Liver (tissue), 9 donors: ENCODE data around the gene RNF126. TPM values are rescaled to one million over a fixed set of nuclear protein-coding genes. Genes with fewer than 3 reads are reported as not detected.

Experiments used
- DNase-seq: peaks from one replicate; pipeline ENCODE4 v3.0.0-alpha.2; 2017; ENCODE audit warnings: low spot score
- H3K27ac ChIP-seq, 2 donors: one replicate each; pipeline ENCODE4 v1.7.0; 2013; ENCODE audit warnings: inconsistent platforms in 2 of 2, low read length in 2 of 2, control low read depth in 1 of 2, low read depth in 1 of 2, mild to moderate bottlenecking in 1 of 2
- H3K27me3 ChIP-seq, 4 donors: one replicate each; pipeline versions ENCODE4 v1.6.1 to v1.7.0; 2013; ENCODE audit warnings: low read length in 3 of 4, inconsistent platforms in 1 of 4, mild to moderate bottlenecking in 1 of 4, moderate library complexity in 1 of 4; ENCODE audit not compliant: control insufficient read depth in 4 of 4, insufficient read depth in 4 of 4
- H3K36me3 ChIP-seq, 4 donors: one replicate each; pipeline versions ENCODE4 v1.6.1 to v1.7.0; 2013; ENCODE audit warnings: low read length in 3 of 4, mild to moderate bottlenecking in 3 of 4, low read depth in 1 of 4, moderate library complexity in 1 of 4; ENCODE audit not compliant: control insufficient read depth in 4 of 4, insufficient read depth in 3 of 4
- H3K4me1 ChIP-seq, 4 donors: one replicate each; pipeline versions ENCODE4 v1.6.1 to v1.7.0; 2013; ENCODE audit warnings: low read length in 3 of 4, mild to moderate bottlenecking in 3 of 4, moderate library complexity in 1 of 4; ENCODE audit not compliant: control insufficient read depth in 4 of 4, insufficient read depth in 4 of 4
- H3K4me3 ChIP-seq, 3 donors: one replicate each; pipeline versions ENCODE4 v1.6.1 to v1.7.0; 2013; ENCODE audit warnings: low read length in 3 of 3, control low read depth in 1 of 3, low read depth in 1 of 3, mild to moderate bottlenecking in 1 of 3
- H3K9ac ChIP-seq, 2 donors: one replicate each; pipeline ENCODE4 v1.7.0; 2013; ENCODE audit warnings: low read length in 2 of 2, mild to moderate bottlenecking in 2 of 2, moderate library complexity in 2 of 2, control low read depth in 1 of 2, low read depth in 1 of 2
- H3K9me3 ChIP-seq, 4 donors: one replicate each; pipeline versions ENCODE4 v1.6.1 to v1.7.0; 2013; ENCODE audit warnings: low read length in 3 of 4; ENCODE audit not compliant: control insufficient read depth in 4 of 4
- EGR1 ChIP-seq, 2 donors: IDR thresholded peaks; 2 replicates each; pipeline ENCODE4 v1.6.1; 2016 to 2018; ENCODE audit warnings: antibody characterized with exemption in 2 of 2, low read depth in 2 of 2
- FOXA1 ChIP-seq: IDR thresholded peaks from 2 replicates; pipeline ENCODE4 v1.6.1; 2016; ENCODE audit warnings: antibody characterized with exemption
- FOXA2 ChIP-seq: IDR thresholded peaks from 2 replicates; pipeline ENCODE4 v1.6.1; 2016; ENCODE audit warnings: antibody characterized with exemption
- GABPA ChIP-seq, 2 donors: IDR thresholded peaks in 1 of 2; conservative IDR thresholded peaks in 1 of 2; 2 replicates each; pipeline ENCODE4 v1.6.1; 2016; ENCODE audit warnings: antibody characterized with exemption in 2 of 2, mild to moderate bottlenecking in 1 of 2, moderate library complexity in 1 of 2
- HNF4A ChIP-seq, 2 donors: conservative IDR thresholded peaks; 2 replicates each; pipeline ENCODE4 v1.6.1; 2016; ENCODE audit warnings: antibody characterized with exemption in 2 of 2, mild to moderate bottlenecking in 2 of 2
- HNF4G ChIP-seq: IDR thresholded peaks from 2 replicates; pipeline ENCODE4 v1.6.1; 2016; ENCODE audit warnings: antibody characterized with exemption
- JUND ChIP-seq, 2 donors: IDR thresholded peaks; 2 replicates each; pipeline ENCODE4 v1.6.1; 2016; ENCODE audit warnings: antibody characterized with exemption in 2 of 2
- NR2F2 ChIP-seq: IDR thresholded peaks from 2 replicates; pipeline ENCODE4 v1.6.1; 2016; ENCODE audit warnings: antibody characterized with exemption
- RAD21 ChIP-seq, 2 donors: IDR thresholded peaks; 2 replicates each; pipeline ENCODE4 v1.6.1; 2016; ENCODE audit warnings: antibody characterized with exemption in 2 of 2, mild to moderate bottlenecking in 2 of 2
- RXRA ChIP-seq, 2 donors: IDR thresholded peaks; 2 replicates each; pipeline ENCODE4 v1.6.1; 2017 to 2018; ENCODE audit warnings: antibody characterized with exemption in 2 of 2, mild to moderate bottlenecking in 1 of 2
- SP1 ChIP-seq: IDR thresholded peaks from 2 replicates; pipeline ENCODE4 v1.6.1; 2018; ENCODE audit warnings: antibody characterized with exemption, mild to moderate bottlenecking
- TAF1 ChIP-seq: conservative IDR thresholded peaks from 2 replicates; pipeline ENCODE4 v1.6.1; 2016; ENCODE audit warnings: antibody characterized with exemption, mild to moderate bottlenecking
- YY1 ChIP-seq: IDR thresholded peaks from 2 replicates; pipeline ENCODE4 v1.6.1; 2016; ENCODE audit warnings: antibody characterized with exemption, mild to moderate bottlenecking
- WGBS: extraction: QIAGEN DNeasy Blood & Tissue Kit; methylation state at CpG from one replicate; pipeline ENCODE4 v1.1.7; 2013; 5-methylcytosine and 5-hydroxymethylcytosine counted together
- polyA plus RNA-seq, 2 donors: library from polyadenylated mRNA; stranded (reverse) in 1 of 2; unstranded in 1 of 2; fragments of 200-250 nt in 1 of 2; fragments of >200 nt in 1 of 2; fragmentation: Nextera tagmentation in 1 of 2; extraction: Ambion mirVana in 1 of 2; gene quantifications; one replicate each; pipeline versions ENCODE4 v1.2.1 to v1.2.3, GENCODE V29; 2013 to 2015
- total RNA-seq, 2 donors: library from RNA; depleted of rRNA; stranded (reverse); fragments of >200 nt; gene quantifications; one replicate each; pipeline ENCODE4 v1.2.3, GENCODE V29; 2014
- TF ChIP-seq, protein P1 (sequence below): IDR thresholded peaks from 2 replicates; pipeline ENCODE4 v1.6.1; 2016; ENCODE audit warnings: antibody characterized with exemption
- TF ChIP-seq, protein P2 (sequence below): IDR thresholded peaks from 2 replicates; pipeline ENCODE4 v1.6.1; 2016; ENCODE audit warnings: antibody characterized with exemption
- TF ChIP-seq, protein P3 (sequence below): IDR thresholded peaks from 2 replicates; pipeline ENCODE4 v1.6.1; 2016; ENCODE audit warnings: antibody characterized with exemption
- TF ChIP-seq, protein P4 (sequence below): IDR thresholded peaks from 2 replicates; pipeline ENCODE4 v1.6.1; 2016; ENCODE audit warnings: antibody characterized with exemption, mild to moderate bottlenecking
- donor health status: healthy.
- donor health status: healthy.
- donor health status: healthy.
- donor health status: healthy.
- donor health status: healthy.

The RNF126 gene
- total and polyA plus RNA-seq, 4 donors: 16.7 to 32.7 (median 24.1) TPM

DNA sequence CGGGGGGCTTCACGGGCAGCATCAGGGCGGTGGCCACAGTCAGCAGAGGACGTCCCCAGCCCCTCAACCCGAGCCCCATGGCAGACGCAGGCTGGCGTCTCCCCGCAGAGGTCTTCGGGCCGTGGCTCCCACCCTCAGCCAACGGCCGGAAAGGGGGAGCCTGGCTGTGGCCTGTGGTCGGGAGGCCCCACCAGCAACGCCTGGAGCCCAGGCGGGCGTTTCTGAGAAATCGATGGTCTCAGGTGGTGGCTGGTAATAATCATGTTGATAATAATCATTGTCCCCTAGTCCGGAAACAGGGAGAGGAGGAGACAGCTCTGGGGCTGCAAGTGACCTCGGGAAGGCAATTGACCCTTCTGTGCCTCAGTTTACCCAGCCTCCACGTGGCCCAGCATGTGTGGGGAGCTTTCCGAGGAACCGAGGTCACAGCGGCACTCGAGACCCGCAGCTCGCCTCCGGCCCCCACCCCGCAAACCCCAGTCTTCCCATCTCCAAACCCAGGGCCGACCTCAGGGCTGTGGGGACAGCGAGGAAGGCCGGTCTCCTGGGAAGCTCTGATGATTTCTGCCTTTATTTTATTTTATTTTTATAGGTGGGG, 32.4 kb upstream of the RNF126 start, which contains the start of gene PRSS57:
PRSS57 (minus strand) TSS at position 101 of the 598 bp plus-strand sequence; CDS start at position 79, 22 bp downstream.
- Histone ChIP-seq H3K9ac (no peak within 1 kb of the TSS), H3K27ac (no peak within 1 kb of the TSS), H3K4me1 (no peaks in the 10 kb centered on the region), H3K36me3 (no peaks in the 10 kb centered on the region), H3K4me3 (no peak within 1 kb of the TSS), H3K27me3 (no peaks in the 10 kb centered on the region), H3K9me3 (no peaks in the 10 kb centered on the region)
- DNase-seq: no peak
- 64% methylated on average over 31 of the region's 31 CpGs for WGBS
- TF ChIP-seq EGR1 (IDR thresholded peaks at IDR 0.05; ENCODE audit: low read depth in 2 of 2): no peak
- TF ChIP-seq, protein P1, sequence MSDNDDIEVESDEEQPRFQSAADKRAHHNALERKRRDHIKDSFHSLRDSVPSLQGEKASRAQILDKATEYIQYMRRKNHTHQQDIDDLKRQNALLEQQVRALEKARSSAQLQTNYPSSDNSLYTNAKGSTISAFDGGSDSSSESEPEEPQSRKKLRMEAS: no peak
- TF ChIP-seq RAD21 (IDR thresholded peaks at IDR 0.05): no peak
- no peak for TF ChIP-seq JUND (IDR thresholded peaks at IDR 0.05)
- TF ChIP-seq RXRA (IDR thresholded peaks at IDR 0.05): no peak
- no peak for TF ChIP-seq FOXA2
- TF ChIP-seq, protein P2, sequence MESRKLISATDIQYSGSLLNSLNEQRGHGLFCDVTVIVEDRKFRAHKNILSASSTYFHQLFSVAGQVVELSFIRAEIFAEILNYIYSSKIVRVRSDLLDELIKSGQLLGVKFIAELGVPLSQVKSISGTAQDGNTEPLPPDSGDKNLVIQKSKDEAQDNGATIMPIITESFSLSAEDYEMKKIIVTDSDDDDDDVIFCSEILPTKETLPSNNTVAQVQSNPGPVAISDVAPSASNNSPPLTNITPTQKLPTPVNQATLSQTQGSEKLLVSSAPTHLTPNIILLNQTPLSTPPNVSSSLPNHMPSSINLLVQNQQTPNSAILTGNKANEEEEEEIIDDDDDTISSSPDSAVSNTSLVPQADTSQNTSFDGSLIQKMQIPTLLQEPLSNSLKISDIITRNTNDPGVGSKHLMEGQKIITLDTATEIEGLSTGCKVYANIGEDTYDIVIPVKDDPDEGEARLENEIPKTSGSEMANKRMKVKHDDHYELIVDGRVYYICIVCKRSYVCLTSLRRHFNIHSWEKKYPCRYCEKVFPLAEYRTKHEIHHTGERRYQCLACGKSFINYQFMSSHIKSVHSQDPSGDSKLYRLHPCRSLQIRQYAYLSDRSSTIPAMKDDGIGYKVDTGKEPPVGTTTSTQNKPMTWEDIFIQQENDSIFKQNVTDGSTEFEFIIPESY: no peak
- no peak for TF ChIP-seq GABPA (IDR thresholded peaks at IDR 0.05 in 1 of 2, conservative IDR thresholded peaks at IDR 0.05 in 1 of 2)
- TF ChIP-seq HNF4G: no peak
- no peak for TF ChIP-seq FOXA1
- TF ChIP-seq SP1: no peak
- no peak for TF ChIP-seq HNF4A (conservative IDR thresholded peaks at IDR 0.05)
- TF ChIP-seq TAF1: no peak
- no peak for TF ChIP-seq NR2F2

DNA sequence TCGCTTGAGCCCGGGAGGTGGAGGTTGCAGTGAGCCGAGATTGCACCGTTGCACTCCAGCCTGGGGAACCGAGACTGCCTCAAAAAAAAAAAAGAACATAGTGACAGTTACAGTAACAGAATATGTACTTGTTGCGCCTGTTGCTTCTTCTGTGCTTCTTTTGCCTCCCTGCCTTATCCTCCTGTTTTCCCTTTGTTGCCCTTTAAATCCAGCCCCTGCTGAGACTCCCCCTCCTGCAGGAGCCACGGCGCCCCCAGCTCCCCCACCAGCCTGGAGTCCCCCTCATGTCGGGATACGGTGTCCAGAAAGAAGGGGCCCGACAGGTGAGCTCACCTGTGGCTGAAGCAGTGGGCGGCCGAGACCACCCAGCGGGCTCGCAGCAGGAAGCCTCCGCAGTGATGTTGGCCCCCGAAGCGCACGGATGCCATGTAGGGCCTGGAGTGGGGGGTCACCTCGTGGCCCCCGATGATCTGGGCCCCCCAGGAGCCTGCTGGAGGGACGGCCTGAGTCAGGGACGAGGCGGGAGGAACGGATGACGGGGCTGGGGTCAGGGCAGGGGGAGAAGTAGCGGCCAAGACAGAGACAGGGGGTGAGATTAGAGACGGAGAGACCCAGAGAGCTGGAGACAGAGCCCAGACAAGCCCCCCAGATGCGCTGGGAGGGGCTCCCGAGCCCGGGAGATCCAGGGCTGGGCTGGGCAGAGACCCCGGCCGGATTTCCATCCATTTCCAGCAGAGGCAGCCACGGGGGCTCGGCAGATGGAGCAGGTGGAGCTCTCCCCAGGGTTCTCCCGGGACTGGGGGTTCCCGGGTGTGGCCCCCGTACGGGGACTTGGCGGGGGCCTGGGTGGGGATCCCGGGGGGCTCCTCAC, 31.7 kb upstream of the RNF126 start:
- no peak for TF ChIP-seq YY1
- TF ChIP-seq RAD21 (IDR thresholded peaks at IDR 0.05): no peak
- TF ChIP-seq HNF4A (conservative IDR thresholded peaks at IDR 0.05): no peak
- TF ChIP-seq, protein P3, sequence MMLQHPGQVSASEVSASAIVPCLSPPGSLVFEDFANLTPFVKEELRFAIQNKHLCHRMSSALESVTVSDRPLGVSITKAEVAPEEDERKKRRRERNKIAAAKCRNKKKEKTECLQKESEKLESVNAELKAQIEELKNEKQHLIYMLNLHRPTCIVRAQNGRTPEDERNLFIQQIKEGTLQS: no peak
- TF ChIP-seq, protein P1: no peak
- TF ChIP-seq, protein P4, sequence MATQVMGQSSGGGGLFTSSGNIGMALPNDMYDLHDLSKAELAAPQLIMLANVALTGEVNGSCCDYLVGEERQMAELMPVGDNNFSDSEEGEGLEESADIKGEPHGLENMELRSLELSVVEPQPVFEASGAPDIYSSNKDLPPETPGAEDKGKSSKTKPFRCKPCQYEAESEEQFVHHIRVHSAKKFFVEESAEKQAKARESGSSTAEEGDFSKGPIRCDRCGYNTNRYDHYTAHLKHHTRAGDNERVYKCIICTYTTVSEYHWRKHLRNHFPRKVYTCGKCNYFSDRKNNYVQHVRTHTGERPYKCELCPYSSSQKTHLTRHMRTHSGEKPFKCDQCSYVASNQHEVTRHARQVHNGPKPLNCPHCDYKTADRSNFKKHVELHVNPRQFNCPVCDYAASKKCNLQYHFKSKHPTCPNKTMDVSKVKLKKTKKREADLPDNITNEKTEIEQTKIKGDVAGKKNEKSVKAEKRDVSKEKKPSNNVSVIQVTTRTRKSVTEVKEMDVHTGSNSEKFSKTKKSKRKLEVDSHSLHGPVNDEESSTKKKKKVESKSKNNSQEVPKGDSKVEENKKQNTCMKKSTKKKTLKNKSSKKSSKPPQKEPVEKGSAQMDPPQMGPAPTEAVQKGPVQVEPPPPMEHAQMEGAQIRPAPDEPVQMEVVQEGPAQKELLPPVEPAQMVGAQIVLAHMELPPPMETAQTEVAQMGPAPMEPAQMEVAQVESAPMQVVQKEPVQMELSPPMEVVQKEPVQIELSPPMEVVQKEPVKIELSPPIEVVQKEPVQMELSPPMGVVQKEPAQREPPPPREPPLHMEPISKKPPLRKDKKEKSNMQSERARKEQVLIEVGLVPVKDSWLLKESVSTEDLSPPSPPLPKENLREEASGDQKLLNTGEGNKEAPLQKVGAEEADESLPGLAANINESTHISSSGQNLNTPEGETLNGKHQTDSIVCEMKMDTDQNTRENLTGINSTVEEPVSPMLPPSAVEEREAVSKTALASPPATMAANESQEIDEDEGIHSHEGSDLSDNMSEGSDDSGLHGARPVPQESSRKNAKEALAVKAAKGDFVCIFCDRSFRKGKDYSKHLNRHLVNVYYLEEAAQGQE: no peak
- no peak overlapping the region for H3K4me3 ChIP-seq
- H3K36me3 ChIP-seq: no peaks in the 10 kb centered on the region
- no peaks in the 10 kb centered on the region for H3K9me3 ChIP-seq
- no peaks in the 10 kb centered on the region for H3K27me3 ChIP-seq
- no peaks in the 10 kb centered on the region for H3K4me1 ChIP-seq
- no peak overlapping the region for H3K9ac ChIP-seq
- H3K27ac ChIP-seq: no peak overlapping the region
- no peak for DNase-seq
- WGBS: 45% methylated on average over 41 of the region's 41 CpGs
